ENCODE results near the gene SHC3.

SHC3 gene

GRCh38 chr9:88959727-88960469, 218.7 kb downstream of the SHC3 start:
- Mint-ChIP-seq H3K36me3 (no peaks in the 10 kb centered on the region), H3K27ac (no peak overlapping the region)

GRCh38 chr9:88957526-88957925, 221.1 kb downstream of the SHC3 start:
- Mint-ChIP-seq H3K36me3 (no peaks in the 10 kb centered on the region), H3K27me3 (peaks cover 9% of the 10 kb centered on the region), H3K9me3 (no peaks in the 10 kb centered on the region), H3K4me1 (no peaks in the 10 kb centered on the region), H3K4me3 (no peak overlapping the region), H3K27ac (no peak overlapping the region)
- DNase-seq (ENCODE audit: low spot score in 2 of 2): no peak
- ATAC-seq (ENCODE audit: low read depth): no peak

More at GRCh38 chr9:88959727-88960469, 218.7 kb downstream of the SHC3 start:
- no peak for DNase-seq (ENCODE audit: low spot score in 2 of 2)
- H3K9me3 Mint-ChIP-seq: peaks cover 2% of the 10 kb centered on the region
- H3K27me3 Mint-ChIP-seq: peaks cover 2% of the 10 kb centered on the region
- no peak overlapping the region for H3K4me3 Mint-ChIP-seq
- no peak for ATAC-seq (ENCODE audit: low read depth)
- no peaks in the 10 kb centered on the region for H3K4me1 Mint-ChIP-seq
